HG03045 (cell line): ENCODE results near the gene RTKN2.
A peak's percentile ranks its signal among the peaks of the same experiment; 100 is the strongest.
"Not testable (repeated sequence)": the region's sequence is repeated elsewhere in the genome, so short reads cannot be mapped to it uniquely, and the experiment has no call there.

Source experiments
- ATAC-seq: cut with Tn5 transposase; IDR thresholded peaks from one replicate; pipeline ENCODE4 v1.9.1; 2021; ENCODE audit warnings: mild to moderate bottlenecking, moderate library complexity; ENCODE audit not compliant: unreplicated experiment

The RTKN2 gene

DNA sequence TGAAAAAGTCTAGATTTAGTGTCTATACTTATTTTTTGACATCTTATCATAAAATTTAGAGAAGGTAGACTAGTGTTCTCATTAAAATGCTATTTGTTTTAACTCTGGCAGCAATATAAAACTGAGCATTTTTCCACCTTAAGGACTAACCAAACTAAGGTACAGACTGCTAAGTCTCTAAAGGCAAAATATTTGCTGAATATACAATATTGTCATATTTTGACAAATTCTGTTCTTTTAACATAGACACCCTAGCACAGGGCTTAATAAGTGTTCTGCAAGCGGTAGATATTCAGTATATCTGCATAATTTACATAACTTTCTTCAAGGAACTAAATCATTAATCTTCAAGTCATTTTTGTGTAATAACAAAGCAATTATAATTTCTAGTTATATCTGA is 8.6 kb downstream of the RTKN2 start:
- ATAC-seq, result no peak

- no peak for ATAC-seq
Observed at GRCh38 chr10:62259456-62259855, 9.2 kb downstream of the RTKN2 start.

GRCh38 chr10:62258926-62259325 is 9.7 kb downstream of the RTKN2 start:
- ATAC-seq, result no peak

DNA sequence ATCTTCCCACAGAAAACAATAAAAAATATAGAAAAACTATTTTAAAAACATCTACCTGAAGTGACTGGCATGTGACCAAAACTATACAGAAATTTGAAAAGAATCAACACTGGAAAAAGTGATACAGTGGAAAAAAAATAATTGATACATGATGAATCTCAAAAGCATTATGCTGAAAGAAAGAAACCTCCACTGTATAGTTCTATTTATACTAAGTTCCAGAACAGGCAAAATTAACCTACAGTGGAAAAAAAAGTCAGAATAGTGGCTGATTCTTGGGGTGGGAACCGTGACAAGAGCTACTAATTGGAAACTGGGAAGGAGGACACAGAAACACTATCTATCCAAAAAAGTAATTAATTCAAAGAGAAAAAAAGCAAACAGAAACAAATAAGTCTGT is 14.9 kb downstream of the RTKN2 start:
- no peak for ATAC-seq

GRCh38 chr10:62252051-62252450 is 16.6 kb downstream of the RTKN2 start:
- ATAC-seq, result no peak

DNA sequence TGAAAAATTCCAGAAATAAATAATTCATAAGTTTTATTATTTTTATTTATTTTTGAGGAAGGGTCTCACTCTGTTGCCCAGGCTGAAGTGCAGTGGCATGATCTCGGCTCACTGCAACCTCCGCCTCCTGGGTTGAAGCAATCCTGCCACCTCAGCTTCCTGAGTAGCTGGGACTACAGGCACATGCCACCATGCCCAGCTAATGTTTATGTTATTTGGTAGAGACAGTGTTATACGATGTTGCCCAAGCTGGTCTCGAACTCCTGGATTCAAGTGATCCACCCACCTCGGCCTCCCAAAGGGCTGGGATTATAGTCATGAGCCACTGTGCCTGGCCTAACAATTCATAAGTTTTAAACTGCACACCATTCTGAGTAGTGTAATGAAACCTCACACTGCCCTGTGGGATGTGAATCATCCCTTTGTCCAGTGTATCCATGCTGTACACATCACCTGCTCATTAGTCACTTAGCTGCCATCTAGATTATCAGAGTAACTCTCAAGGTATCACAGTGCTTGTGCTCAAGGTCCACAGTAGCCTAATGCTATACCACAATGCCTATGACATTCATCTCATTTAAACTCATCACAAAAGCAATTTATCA is 17.9 kb downstream of the RTKN2 start:
- no peak for ATAC-seq

DNA sequence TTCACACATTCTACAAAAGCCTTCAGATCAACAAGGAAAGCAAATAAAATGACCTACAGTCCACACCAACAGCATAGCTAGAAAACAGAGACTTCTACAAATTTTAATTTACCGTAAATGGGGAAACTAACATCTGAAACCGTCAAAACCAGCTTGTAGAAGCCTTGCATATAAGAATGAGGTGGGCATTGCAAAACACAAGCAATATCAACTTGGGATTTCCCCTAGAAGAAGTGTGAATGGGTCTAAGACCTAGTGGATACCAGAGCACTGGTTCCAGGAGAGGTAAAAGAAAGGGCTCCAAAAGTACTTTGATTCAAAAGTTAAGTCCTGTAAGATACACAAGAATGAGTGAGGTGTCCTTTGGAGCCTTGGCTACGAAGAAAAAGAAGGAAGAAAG is 18.7 kb downstream of the RTKN2 start:
- no peak for ATAC-seq

DNA sequence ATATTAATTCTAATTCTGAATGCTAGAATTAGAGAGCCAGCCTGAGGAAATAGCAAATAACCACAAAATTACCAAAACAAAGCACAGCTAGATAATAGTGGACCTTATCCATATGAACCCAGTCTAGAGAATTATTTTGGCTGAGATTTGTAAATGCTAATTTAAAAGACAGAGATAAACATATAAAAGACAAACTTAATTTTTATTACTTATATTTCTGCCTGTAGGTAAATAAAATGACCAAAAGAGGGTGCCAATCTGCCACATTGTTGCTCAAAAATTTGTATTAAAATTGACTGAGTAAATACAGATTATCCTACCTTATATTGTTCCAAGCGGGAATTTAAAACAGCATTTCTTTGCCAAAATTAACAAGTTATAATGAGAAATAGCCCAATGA is 20.2 kb downstream of the RTKN2 start:
- no peak for ATAC-seq

DNA sequence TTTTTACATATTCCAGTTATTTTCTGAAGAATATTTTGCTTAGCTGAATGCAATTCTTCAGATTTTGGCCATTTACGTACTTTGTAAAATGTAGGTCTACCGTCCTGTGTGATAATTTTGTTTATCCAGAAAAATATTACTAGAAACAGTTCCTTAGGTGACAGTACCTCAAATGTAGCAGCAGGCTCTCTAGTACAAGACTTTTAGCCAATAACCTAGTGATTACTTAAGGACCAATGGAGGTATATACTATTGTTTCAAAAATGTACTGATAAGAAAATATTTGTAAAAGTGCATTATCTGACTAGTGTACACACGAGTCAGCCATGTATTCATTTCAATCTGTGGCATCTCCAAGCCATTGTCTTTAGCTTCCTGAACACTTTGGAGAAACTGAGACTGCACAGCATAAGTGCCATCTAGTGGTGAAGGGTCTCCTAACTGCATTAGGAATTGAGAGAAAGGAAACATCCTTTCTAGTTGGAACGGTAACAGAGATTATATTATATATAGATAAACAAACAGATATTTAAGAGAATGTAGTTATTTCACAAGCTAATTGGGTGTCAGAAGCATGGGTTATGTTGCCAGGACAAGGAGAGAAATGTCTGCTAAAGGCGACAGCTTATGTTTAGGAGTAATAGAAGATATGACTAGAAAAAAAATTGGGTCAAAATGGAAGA is 23.7 kb downstream of the RTKN2 start:
- peak; percentile 65 for ATAC-seq

DNA sequence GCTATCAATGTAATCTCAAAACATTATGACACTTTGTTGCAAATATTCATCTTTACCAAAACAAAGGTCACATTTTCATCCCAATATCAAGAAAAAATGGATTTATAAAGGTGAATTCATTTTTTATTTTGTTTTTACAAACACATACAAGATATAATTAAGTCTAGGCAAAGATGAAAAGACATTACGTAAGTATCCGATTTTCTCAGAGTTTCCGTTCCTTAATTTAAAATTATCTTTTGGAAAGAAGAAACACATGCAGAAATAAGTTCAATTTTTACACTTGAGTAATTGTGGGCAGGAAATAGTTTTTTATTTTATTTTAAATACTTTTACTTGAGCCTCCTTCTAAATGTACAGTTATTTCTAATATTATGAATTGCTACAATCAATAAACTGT is 24.6 kb downstream of the RTKN2 start:
- ATAC-seq, result no peak

DNA sequence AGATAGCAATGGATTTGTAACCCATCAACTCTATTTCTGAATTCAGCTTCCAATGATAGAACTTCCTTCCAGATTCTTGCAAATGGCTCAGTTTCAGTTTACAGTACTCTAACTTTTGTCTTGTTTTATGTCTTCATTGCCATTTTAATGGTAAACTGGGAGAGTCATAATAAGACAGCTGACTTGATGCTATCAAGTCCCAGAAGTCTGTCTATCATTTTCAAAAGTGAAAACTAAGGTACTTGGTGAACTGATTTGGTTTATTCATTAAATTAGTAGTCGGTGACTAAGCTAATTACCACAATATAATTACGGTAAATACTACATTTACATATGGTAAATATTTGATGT is 25.0 kb downstream of the RTKN2 start:
- peak; percentile 31 for ATAC-seq

GRCh38 chr10:62242965-62243646 is 25.5 kb downstream of the RTKN2 start:
- ATAC-seq, result peak; percentile 77

DNA sequence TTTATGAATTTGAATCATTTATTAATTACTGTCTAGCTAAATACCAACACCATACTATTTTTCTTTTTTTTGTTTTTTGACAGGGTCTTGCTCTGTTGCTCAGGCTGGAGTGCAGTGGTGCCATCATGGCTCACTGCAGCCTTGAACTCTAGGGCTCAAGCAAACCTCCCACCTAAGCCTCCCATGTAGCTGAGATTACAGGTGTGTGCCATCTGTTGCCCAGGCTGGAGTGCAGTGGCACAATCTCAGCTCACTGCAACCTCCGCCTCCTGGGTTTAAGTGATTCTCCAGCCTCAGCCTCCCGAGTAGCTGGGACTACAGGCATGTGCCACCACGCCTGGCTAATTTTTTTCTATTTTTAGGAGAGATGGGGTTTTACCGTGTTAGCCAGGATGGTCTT is 27.1 kb downstream of the RTKN2 start:
- not testable (repeated sequence) for ATAC-seq

DNA sequence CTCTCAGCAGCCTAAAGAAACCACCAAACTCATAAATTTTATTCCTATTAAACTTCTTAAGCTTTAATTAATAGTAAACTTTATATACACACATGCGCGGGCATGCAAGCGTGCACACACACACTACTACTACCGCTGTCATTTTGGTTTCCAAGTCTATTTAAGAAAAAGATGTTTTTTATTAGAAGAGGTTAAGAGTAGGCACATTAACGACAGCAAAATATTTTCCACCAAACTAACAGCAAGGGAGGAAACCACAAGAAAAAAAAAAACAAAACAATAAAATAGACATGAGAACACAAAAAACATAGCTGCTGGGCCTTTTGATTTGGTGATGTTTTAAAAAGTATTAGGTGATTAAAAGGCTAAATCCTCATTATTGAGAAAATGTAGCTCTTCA is 28.6 kb downstream of the RTKN2 start:
- no peak for ATAC-seq

DNA sequence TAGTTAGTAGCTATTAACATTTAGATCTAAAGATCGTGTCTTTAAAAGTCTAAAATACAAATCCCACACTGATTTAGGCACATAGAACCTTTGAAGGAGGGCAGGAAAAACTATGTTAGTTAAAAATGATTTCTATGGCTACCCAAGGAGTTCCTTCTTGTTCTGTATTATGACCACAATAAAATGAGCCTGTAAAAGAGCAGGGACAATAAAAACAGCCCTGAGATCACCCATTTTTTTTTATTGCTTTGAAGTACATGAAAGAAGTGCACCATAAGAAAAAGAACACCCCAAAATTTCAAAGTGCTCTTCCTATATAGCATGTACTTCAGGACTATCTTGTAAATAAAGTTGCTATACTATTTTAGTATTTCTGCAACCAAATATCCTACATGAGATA is 29.8 kb downstream of the RTKN2 start:
- no peak for ATAC-seq

DNA sequence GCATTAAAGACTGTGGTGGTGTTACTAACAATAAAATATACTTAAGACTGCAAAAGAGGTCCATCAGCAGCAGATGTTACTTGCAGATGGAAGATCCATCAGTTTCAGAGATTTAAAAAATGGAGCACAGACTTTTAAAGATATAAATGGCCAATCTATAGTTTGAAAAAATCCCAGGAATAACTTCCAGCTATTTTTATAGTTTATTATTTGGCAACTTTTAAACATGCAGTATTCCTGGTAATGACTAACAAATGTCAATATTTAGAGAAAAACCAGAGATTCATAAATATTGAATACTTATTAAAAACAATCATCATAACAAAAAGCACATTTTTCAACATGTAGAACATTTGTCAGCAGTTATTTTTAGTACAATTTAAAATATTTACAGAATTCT is 30.7 kb downstream of the RTKN2 start:
- ATAC-seq, result no peak

DNA sequence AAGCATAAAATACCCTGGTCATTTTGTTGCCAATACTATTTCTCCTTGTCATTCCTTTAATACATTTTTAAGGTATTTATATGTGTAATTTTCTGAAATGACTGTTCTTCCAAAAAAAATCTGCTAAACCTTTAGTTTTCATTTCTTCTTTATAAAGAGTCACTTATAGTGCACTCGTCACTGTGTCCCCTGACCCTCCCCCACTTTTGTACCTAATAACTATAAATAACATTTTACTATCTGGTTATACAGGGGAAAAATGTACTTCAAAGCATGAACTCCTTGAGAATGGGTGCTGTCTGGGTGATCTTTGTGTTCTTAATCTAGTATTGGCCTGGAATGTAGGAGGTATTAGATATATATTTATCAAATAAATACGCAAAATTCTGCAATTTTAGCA is 31.1 kb downstream of the RTKN2 start:
- no peak for ATAC-seq

GRCh38 chr10:62234077-62234605 is 34.5 kb downstream of the RTKN2 start:
- ATAC-seq, result no peak

GRCh38 chr10:62233356-62234076 is 35.1 kb downstream of the RTKN2 start:
- no peak for ATAC-seq

GRCh38 chr10:62231805-62232204 is 36.8 kb downstream of the RTKN2 start:
- no peak for ATAC-seq

DNA sequence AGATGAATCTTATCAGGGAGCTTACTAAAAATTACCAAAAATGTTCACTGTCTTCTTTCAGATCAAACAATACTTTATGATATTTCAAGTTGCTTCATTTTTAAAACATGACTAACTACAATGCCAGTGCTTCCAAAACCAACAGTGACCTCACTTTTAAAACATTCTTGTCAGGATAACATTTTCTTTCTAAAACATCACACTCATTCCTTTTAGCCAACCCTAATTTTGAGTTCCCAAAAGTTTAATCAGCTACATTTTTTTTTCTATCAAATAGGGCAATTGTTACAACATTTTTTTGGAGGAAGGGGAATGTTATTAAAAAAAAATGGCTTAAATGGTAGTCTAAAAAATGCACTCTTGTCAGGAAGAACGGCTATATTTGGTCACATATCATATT is 37.3 kb downstream of the RTKN2 start:
- ATAC-seq, result no peak
